Amygdala (tissue), 56 donors: ENCODE results near the gene MMEL1.
"Not testable (repeated sequence)": the region's sequence is repeated elsewhere in the genome, so short reads cannot be mapped to it uniquely, and the experiment has no call there.

Experiments
- DNase-seq, 56 donors: peaks; one replicate each; lab custom pipeline; 2025; lab: John Stamatoyannopoulos, UW

Gene MMEL1

GRCh38 chr1:2629627-2630497 is 3.0 kb downstream of the MMEL1 start:
- no peak for DNase-seq

GRCh38 chr1:2628933-2629626 is 3.7 kb downstream of the MMEL1 start:
- no peak for DNase-seq

GRCh38 chr1:2628191-2628932 is 4.5 kb downstream of the MMEL1 start:
- no peak for DNase-seq

- DNase-seq, result no peak
These were observed 5.1 kb downstream of the MMEL1 start for GRCh38 chr1:2627746-2628145.

- not testable (repeated sequence) for DNase-seq
These were observed 7.1 kb downstream of the MMEL1 start for GRCh38 chr1:2625748-2626147.

- no peak for DNase-seq
These were observed 7.5 kb downstream of the MMEL1 start for GRCh38 chr1:2625311-2625710.

GRCh38 chr1:2624735-2625300 is 8.0 kb downstream of the MMEL1 start:
- DNase-seq, result no peak

- no peak for DNase-seq
These were observed 9.1 kb downstream of the MMEL1 start for GRCh38 chr1:2623571-2624337.

- DNase-seq, result no peak
These were observed 14.8 kb downstream of the MMEL1 start for GRCh38 chr1:2617971-2618470.

GRCh38 chr1:2614145-2614544 is 18.7 kb downstream of the MMEL1 start:
- no peak for DNase-seq

GRCh38 chr1:2612591-2613365 is 20.0 kb downstream of the MMEL1 start:
- DNase-seq, result no peak

GRCh38 chr1:2611621-2612437 is 21.0 kb downstream of the MMEL1 start:
- no peak for DNase-seq

- peak in 4 of 56 donors; percentile 5 to 52 (median 25) for DNase-seq
These were observed 21.8 kb downstream of the MMEL1 start for GRCh38 chr1:2611031-2611501.

- DNase-seq, result peak in 5 of 56 donors; percentile 10 to 35 (median 29)
These were observed 22.5 kb downstream of the MMEL1 start for GRCh38 chr1:2610036-2610959.

GRCh38 chr1:2609319-2610035 is 23.3 kb downstream of the MMEL1 start:
- DNase-seq, result no peak

GRCh38 chr1:2607641-2608091 is 25.1 kb downstream of the MMEL1 start:
- DNase-seq, result no peak
